H9 (cell line): ENCODE measurements around the gene SPTBN1. TPM values are rescaled to one million over a fixed set of nuclear protein-coding genes. Genes with fewer than 3 reads are reported as not detected.

Source experiments
- DNase-seq: peaks from one replicate; pipeline ENCODE4 v3.0.0-alpha.2; 2017
- H2AFZ ChIP-seq: one replicate; pipeline ENCODE4 v1.6.1; 2013; ENCODE audit warnings: mild to moderate bottlenecking, low read length, control low read depth, moderate library complexity
- H2AK5ac ChIP-seq: 2 replicates; pipeline ENCODE4 v1.6.1; 2013; ENCODE audit warnings: low read length, control low read depth, mixed read lengths; ENCODE audit not compliant: insufficient read length
- H2BK120ac ChIP-seq: one replicate; pipeline ENCODE4 v1.6.1; 2013; ENCODE audit warnings: low read depth, mild to moderate bottlenecking, low read length, control low read depth, inconsistent platforms; ENCODE audit not compliant: poor library complexity, severe bottlenecking
- H2BK12ac ChIP-seq: 2 replicates; pipeline ENCODE4 v1.6.1; 2013; ENCODE audit warnings: low read length, control low read depth, mixed read lengths, low read depth; ENCODE audit not compliant: insufficient read length
- H2BK15ac ChIP-seq: 2 replicates; pipeline ENCODE4 v1.6.1; 2013; ENCODE audit warnings: low read depth, low read length, control low read depth
- H2BK20ac ChIP-seq: one replicate; pipeline ENCODE4 v1.6.1; 2013; ENCODE audit warnings: low read depth, mild to moderate bottlenecking, low read length, control low read depth, inconsistent platforms; ENCODE audit not compliant: poor library complexity, severe bottlenecking
- H2BK5ac ChIP-seq: 2 replicates; pipeline ENCODE4 v1.6.1; 2013; ENCODE audit warnings: low read length, control low read depth, mixed read lengths; ENCODE audit not compliant: insufficient read length
- H3K14ac ChIP-seq: 2 replicates; pipeline ENCODE4 v1.6.1; 2013; ENCODE audit warnings: low read length, control low read depth; ENCODE audit not compliant: insufficient read depth
- H3K18ac ChIP-seq: 2 replicates; pipeline ENCODE4 v1.6.1; 2013; ENCODE audit warnings: low read depth, mild to moderate bottlenecking, mixed read lengths, low read length, control low read depth; ENCODE audit not compliant: insufficient read length
- H3K23ac ChIP-seq: 2 replicates; pipeline ENCODE4 v1.6.1; 2013; ENCODE audit warnings: low read length, control low read depth, mixed read lengths, low read depth; ENCODE audit not compliant: insufficient read length
- H3K23me2 ChIP-seq: 2 replicates; pipeline ENCODE4 v1.6.1; 2013; ENCODE audit warnings: low read depth, mild to moderate bottlenecking, mixed read lengths, low read length, control low read depth; ENCODE audit not compliant: insufficient read length, poor library complexity, severe bottlenecking
- H3K27ac ChIP-seq: 2 replicates; pipeline ENCODE4 v1.5.1; 2013; ENCODE audit warnings: low read length, control low read depth, mixed read lengths, low read depth; ENCODE audit not compliant: insufficient read length
- H3K27me3 ChIP-seq: 2 replicates; pipeline ENCODE4 v1.6.1; 2013; ENCODE audit warnings: low read length, control low read depth, inconsistent platforms; ENCODE audit not compliant: insufficient read depth
- H3K4ac ChIP-seq: 2 replicates; pipeline ENCODE4 v1.6.1; 2013; ENCODE audit warnings: low read depth, mild to moderate bottlenecking, control low read depth, inconsistent platforms, low read length, moderate library complexity
- H3K4me1 ChIP-seq: 2 replicates; pipeline ENCODE4 v1.6.1; 2013; ENCODE audit warnings: low read length, control low read depth, inconsistent platforms; ENCODE audit not compliant: insufficient read depth
- H3K4me2 ChIP-seq: 2 replicates; pipeline ENCODE4 v1.6.1; 2013; ENCODE audit warnings: low read length, control low read depth, mixed read lengths; ENCODE audit not compliant: insufficient read length, insufficient read depth
- H3K56ac ChIP-seq: 2 replicates; pipeline ENCODE4 v1.6.1; 2013; ENCODE audit warnings: low read depth, mild to moderate bottlenecking, mixed read lengths, low read length, control low read depth; ENCODE audit not compliant: insufficient read length
- H3K79me1 ChIP-seq: 2 replicates; pipeline ENCODE4 v1.6.1; 2013; ENCODE audit warnings: low read depth, mild to moderate bottlenecking, moderate library complexity, low read length, control low read depth, inconsistent platforms; ENCODE audit not compliant: insufficient read depth, poor library complexity, severe bottlenecking
- H3K79me2 ChIP-seq: 2 replicates; pipeline ENCODE4 v1.6.1; 2013; ENCODE audit warnings: low read length, control low read depth, inconsistent platforms; ENCODE audit not compliant: insufficient read depth
- H3K9ac ChIP-seq: 2 replicates; pipeline ENCODE4 v1.6.1; 2013; ENCODE audit warnings: low read length, control low read depth, mixed read lengths; ENCODE audit not compliant: insufficient read length; ENCODE audit errors: extremely low read depth
- H3K9me3 ChIP-seq: one replicate; pipeline ENCODE4 v1.6.1; 2013; ENCODE audit warnings: low read depth, low read length, inconsistent platforms; ENCODE audit not compliant: control insufficient read depth
- H3T11ph ChIP-seq: one replicate; pipeline ENCODE4 v1.6.1; 2013; ENCODE audit warnings: mild to moderate bottlenecking, low read length, control low read depth, inconsistent platforms
- H4K20me1 ChIP-seq: one replicate; pipeline ENCODE4 v1.6.1; 2013; ENCODE audit not compliant: control insufficient read depth, insufficient read length, insufficient read depth
- H4K5ac ChIP-seq: 2 replicates; pipeline ENCODE4 v1.6.1; 2013; ENCODE audit warnings: low read depth, mild to moderate bottlenecking, mixed read lengths, low read length, control low read depth; ENCODE audit not compliant: insufficient read length
- H4K8ac ChIP-seq: replicated peaks from 2 replicates; pipeline ENCODE4 v1.6.1; 2013; ENCODE audit warnings: low read length, control low read depth, mixed read lengths, low read depth; ENCODE audit not compliant: insufficient read length
- H4K91ac ChIP-seq: 2 replicates; pipeline ENCODE4 v1.6.1; 2013; ENCODE audit warnings: low read depth, mild to moderate bottlenecking, moderate library complexity, mixed read lengths, low read length, control low read depth; ENCODE audit not compliant: insufficient read length
- H3K27ac Mint-ChIP-seq, 3 experiments: 2 replicates in 2 of 3; 3 replicates in 1 of 3; pipeline ENCODE4 v1.8.0; 2020 to 2021; ENCODE audit warnings: mixed read lengths in 3 of 3, mild to moderate bottlenecking in 1 of 3, moderate library complexity in 1 of 3
- H3K27me3 Mint-ChIP-seq: 2 replicates; pipeline ENCODE4 v1.8.0; 2021; ENCODE audit warnings: low read depth, mild to moderate bottlenecking, moderate library complexity, mixed read lengths
- H3K36me3 Mint-ChIP-seq, 3 experiments: 2 replicates in 2 of 3; 3 replicates in 1 of 3; pipeline ENCODE4 v1.8.0; 2020 to 2021; ENCODE audit warnings: low read depth in 3 of 3, mixed read lengths in 3 of 3; ENCODE audit not compliant: insufficient read depth in 1 of 3
- H3K4me1 Mint-ChIP-seq, 2 experiments: 2 replicates each; pipeline ENCODE4 v1.8.0; 2020; ENCODE audit warnings: mixed read lengths in 2 of 2
- H3K4me3 Mint-ChIP-seq, 2 experiments: 2 replicates in 1 of 2; 3 replicates in 1 of 2; pipeline ENCODE4 v1.8.0; 2020 to 2021; ENCODE audit warnings: mild to moderate bottlenecking in 2 of 2, mixed read lengths in 2 of 2, moderate library complexity in 1 of 2
- H3K9me3 Mint-ChIP-seq, 2 experiments: 2 replicates in 1 of 2; 3 replicates in 1 of 2; pipeline ENCODE4 v1.8.0; 2020; ENCODE audit warnings: mild to moderate bottlenecking in 2 of 2, mixed read lengths in 2 of 2, moderate library complexity in 1 of 2
- WGBS: extraction: QIAGEN DNeasy Blood & Tissue Kit; methylation state at CpG from one replicate; pipeline ENCODE4 v1.1.7; 2013; ENCODE audit warnings: missing lambda C conversion rate, low lambda C conversion rate, mixed read lengths; ENCODE audit not compliant: insufficient read length; ENCODE audit errors: extremely low coverage; 5-methylcytosine and 5-hydroxymethylcytosine counted together
- total RNA-seq: library from RNA; stranded (reverse); gene quantifications from 2 replicates; pipeline ENCODE4 v1.2.1, GENCODE V29; 2021
- TF ChIP-seq, protein P1 (sequence below): fragments of 200-600 bp; sonication (generic); conservative IDR thresholded peaks from 3 replicates; pipeline ENCODE4 v1.8.0; 2021; ENCODE audit warnings: antibody characterized with exemption, mild to moderate bottlenecking

SPTBN1 gene
- total RNA-seq, 1 experiment from 2014 or later = 164 TPM

DNA sequence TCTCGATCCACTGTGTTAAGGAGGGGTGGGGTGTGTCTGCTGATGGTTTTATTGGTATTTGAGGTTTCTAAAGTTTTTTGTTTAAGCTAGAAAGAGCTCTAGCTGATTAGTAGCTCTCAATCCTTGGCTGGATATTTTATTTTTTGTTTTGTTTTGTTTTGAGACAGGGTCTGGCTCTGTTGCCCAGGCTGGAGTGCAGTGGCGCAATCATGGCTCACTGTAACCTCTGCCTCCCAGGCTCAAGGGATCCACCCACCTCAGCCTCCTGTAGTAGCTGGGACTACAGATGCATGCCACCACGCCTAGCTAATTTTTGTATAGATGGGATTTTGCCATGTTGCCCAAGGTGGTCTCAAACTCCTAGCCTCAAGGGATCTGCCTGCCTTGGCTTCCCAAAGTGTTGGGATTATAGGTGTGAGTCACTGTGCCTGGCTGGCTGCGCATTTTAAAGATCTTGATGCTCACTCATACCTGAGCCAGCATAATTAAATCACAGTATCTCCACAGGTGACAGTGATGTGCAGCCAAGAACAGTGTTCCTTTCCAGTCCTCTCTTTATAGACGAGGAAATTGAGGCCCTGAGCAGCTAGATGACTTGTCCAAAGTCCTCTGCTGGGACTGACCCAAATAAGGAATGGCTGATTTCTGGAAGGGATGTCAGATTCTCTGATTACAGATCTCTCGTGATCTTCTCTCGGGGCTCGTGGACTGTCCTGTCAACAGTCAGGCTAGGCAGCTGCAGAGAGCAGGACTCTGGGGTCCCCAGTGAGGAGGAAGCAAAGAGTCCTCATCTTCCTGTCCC is 44.5 kb downstream of the SPTBN1 start:
- Histone ChIP-seq H4K8ac (no peak overlapping the region), H2BK5ac (no peak overlapping the region), H3K9ac (no peak overlapping the region), H3K23ac (no peak overlapping the region), H2BK12ac (no peak overlapping the region), H4K20me1 (no peaks in the 10 kb centered on the region), H4K91ac (no peak overlapping the region), H3K9me3 (no peaks in the 10 kb centered on the region), H3K4ac (no peak overlapping the region), H3K27ac (no peak overlapping the region), H3K4me1 (peaks cover 3% of the 10 kb centered on the region; the same call in 1 of the 2 replicates), H3K18ac (no peak overlapping the region), H3T11ph (no peak overlapping the region), H3K14ac (no peak overlapping the region), H2AFZ (no peak overlapping the region), H3K79me2 (no peaks in the 10 kb centered on the region; the same call in 1 of the 2 replicates), H2BK15ac (no peak overlapping the region), H2BK20ac (no peak overlapping the region), H4K5ac (no peak overlapping the region), H3K56ac (no peak overlapping the region), H2AK5ac (no peak overlapping the region), H3K4me2 (no peak overlapping the region), H3K27me3 (no peaks in the 10 kb centered on the region), H3K79me1 (no peaks in the 10 kb centered on the region), H2BK120ac (no peak overlapping the region), H3K23me2 (no peaks in the 10 kb centered on the region)
- peaks cover 25 to 35% of the 10 kb centered on the region in 2 experiments for H3K4me1 Mint-ChIP-seq
- no peaks in the 10 kb centered on the region for H3K9me3 Mint-ChIP-seq
- no peaks in the 10 kb centered on the region for H3K27me3 Mint-ChIP-seq
- no peaks in the 10 kb centered on the region; a peak in 1 of 7 replicates for H3K36me3 Mint-ChIP-seq
- no CpG with 5 or more reads among the region's 8 CpGs for WGBS
- peak overlapping the region in 1 of 3 experiments; percentile 15; a peak in 2 of 7 replicates for H3K27ac Mint-ChIP-seq
- TF ChIP-seq, protein P1, sequence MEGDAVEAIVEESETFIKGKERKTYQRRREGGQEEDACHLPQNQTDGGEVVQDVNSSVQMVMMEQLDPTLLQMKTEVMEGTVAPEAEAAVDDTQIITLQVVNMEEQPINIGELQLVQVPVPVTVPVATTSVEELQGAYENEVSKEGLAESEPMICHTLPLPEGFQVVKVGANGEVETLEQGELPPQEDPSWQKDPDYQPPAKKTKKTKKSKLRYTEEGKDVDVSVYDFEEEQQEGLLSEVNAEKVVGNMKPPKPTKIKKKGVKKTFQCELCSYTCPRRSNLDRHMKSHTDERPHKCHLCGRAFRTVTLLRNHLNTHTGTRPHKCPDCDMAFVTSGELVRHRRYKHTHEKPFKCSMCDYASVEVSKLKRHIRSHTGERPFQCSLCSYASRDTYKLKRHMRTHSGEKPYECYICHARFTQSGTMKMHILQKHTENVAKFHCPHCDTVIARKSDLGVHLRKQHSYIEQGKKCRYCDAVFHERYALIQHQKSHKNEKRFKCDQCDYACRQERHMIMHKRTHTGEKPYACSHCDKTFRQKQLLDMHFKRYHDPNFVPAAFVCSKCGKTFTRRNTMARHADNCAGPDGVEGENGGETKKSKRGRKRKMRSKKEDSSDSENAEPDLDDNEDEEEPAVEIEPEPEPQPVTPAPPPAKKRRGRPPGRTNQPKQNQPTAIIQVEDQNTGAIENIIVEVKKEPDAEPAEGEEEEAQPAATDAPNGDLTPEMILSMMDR = no peak
- H3K4me3 Mint-ChIP-seq = no peak overlapping the region
- DNase-seq = no peak
